ENCODE data around the gene JMJD1C. TPM values are rescaled to one million over a fixed set of nuclear protein-coding genes. Genes with fewer than 3 reads are reported as not detected.

The JMJD1C gene
- total and polyA plus RNA-seq, 10 of the 15 experiments (the other 5 are each of a cell fraction or from before 2014, with no cell fraction given), result 31.2 to 83.3 (median 49.5) TPM

GRCh38 chr10:63424576-63424975 lies 41.2 kb downstream of the JMJD1C start:
- RAD21 ChIA-PET (ENCODE audit: unreplicated experiment), result interaction anchor here (0.7 kb wide), 1 partner anchor 682 kb away, joined by 3 read pairs; no protein-coding TSS in a partner anchor
- Histone ChIP-seq H3K4me3 (no peak overlapping the region), H3K9me3 (replicated peaks; ENCODE audit: control insufficient read depth, insufficient read depth, low read length) (peaks cover 2% of the 10 kb centered on the region; the same call in 2 of the 3 replicates), H3K4me2 (ENCODE audit: control insufficient read depth, insufficient read depth) (no peak overlapping the region), H3K27me3 (replicated peaks in 1 of 2; ENCODE audit: control insufficient read depth in 2 of 2, insufficient read depth in 2 of 2, low read length in 1 of 2) (no peaks in the 10 kb centered on the region), H3K79me2 (ENCODE audit: control insufficient read depth, insufficient read depth, low read length) (peaks cover 16% of the 10 kb centered on the region), H3K36me3 (ENCODE audit: control insufficient read depth in 2 of 2, insufficient read depth in 2 of 2, low read length in 1 of 2) (no peaks in the 10 kb centered on the region), H3K27ac (ENCODE audit: control insufficient read depth, insufficient read depth) (no peak overlapping the region), H3K4me1 (ENCODE audit: control insufficient read depth, insufficient read depth, low read length) (peaks cover 14% of the 10 kb centered on the region), H3K9ac (ENCODE audit: control insufficient read depth, insufficient read depth, low read length) (no peak overlapping the region), H4K20me1 (ENCODE audit: control insufficient read depth, insufficient read depth) (no peaks in the 10 kb centered on the region), H2AFZ (ENCODE audit: control insufficient read depth, low read depth, low read length) (no peak overlapping the region)
- SMC1A ChIA-PET (ENCODE audit: uncharacterized antibody, unreplicated experiment), result interaction anchor here (1.1 to 1.2 kb wide), 2 partner anchors 10 to 138 kb away, joined by 3 to 4 read pairs; no protein-coding TSS in a partner anchor
- TF ChIP-seq NFIC (IDR thresholded peaks at IDR 0.05; ENCODE audit: low read depth, low read length) (no peak), RBBP5 (conservative IDR thresholded peaks at IDR 0.05) (no peak), RAD51 (IDR thresholded peaks at IDR 0.05) (no peak), ZNF274 (IDR thresholded peaks at IDR 0.05; ENCODE audit: insufficient read depth, insufficient read length) (no peak), HCFC1 (IDR thresholded peaks at IDR 0.05; ENCODE audit: low read length) (no peak), NKRF (conservative IDR thresholded peaks at IDR 0.05) (no peak), FOS (IDR thresholded peaks at IDR 0.05; ENCODE audit: borderline replicate concordance, extremely low read depth, insufficient read length) (no peak), ASH2L (IDR thresholded peaks at IDR 0.05; ENCODE audit: borderline replicate concordance, low read depth) (no peak), BACH1 (IDR thresholded peaks at IDR 0.05; ENCODE audit: borderline replicate concordance) (no peak), PRDM15 (CRISPR knock-in tag; IDR thresholded peaks at IDR 0.05) (no peak), USF2 (IDR thresholded peaks at IDR 0.05; ENCODE audit: borderline replicate concordance, low read depth, low read length) (no peak)
- CTCF ChIA-PET, result interaction anchor here (0.6 kb wide), 1 partner anchor 34 kb away, joined by 3 read pairs; no protein-coding TSS in a partner anchor
- DNase-seq (ENCODE audit: low read depth, low spot score) (no peak), ATAC-seq (no peak), FAIRE-seq (no peak)
- BruUV-seq (replicated peaks), result no TSS peak
- POLR2A ChIA-PET, result interaction anchor here (0.7 kb wide), 1 partner anchor 180 kb away, joined by 5 read pairs; no protein-coding TSS in a partner anchor
- intact Hi-C loops (cut with micrococcal nuclease; ENCODE audit: unreplicated experiment), result no loop called here
- 100% methylated on average over 3 of the region's 3 CpGs for whole genome bisulfite sequencing (ENCODE audit: insufficient coverage, insufficient replicate concordance, low lambda C conversion rate, missing lambda C conversion rate)
- in situ Hi-C loops (cut with MboI), result no loop called here

Data from GM12878 (cell line).